NCI-H128 (cell line): Measurements from ENCODE around the gene PTGR2.
A peak's percentile ranks its signal among the peaks of the same experiment; 100 is the strongest.
"Not testable (repeated sequence)": the region's sequence is repeated elsewhere in the genome, so short reads cannot be mapped to it uniquely, and the experiment has no call there.

Experiments
- DNase-seq: peaks from one replicate; lab custom pipeline; 2025; ENCODE audit not compliant: unreplicated experiment; lab: John Stamatoyannopoulos, UW

Gene PTGR2

GRCh38 chr14:73851567-73852382, at the start of gene PTGR2:
Gene PTGR2 (plus strand): TSS chr14:73851831. CDS start chr14:73858863, 7,032 bp downstream.
- DNase-seq = peak; percentile 90

DNA sequence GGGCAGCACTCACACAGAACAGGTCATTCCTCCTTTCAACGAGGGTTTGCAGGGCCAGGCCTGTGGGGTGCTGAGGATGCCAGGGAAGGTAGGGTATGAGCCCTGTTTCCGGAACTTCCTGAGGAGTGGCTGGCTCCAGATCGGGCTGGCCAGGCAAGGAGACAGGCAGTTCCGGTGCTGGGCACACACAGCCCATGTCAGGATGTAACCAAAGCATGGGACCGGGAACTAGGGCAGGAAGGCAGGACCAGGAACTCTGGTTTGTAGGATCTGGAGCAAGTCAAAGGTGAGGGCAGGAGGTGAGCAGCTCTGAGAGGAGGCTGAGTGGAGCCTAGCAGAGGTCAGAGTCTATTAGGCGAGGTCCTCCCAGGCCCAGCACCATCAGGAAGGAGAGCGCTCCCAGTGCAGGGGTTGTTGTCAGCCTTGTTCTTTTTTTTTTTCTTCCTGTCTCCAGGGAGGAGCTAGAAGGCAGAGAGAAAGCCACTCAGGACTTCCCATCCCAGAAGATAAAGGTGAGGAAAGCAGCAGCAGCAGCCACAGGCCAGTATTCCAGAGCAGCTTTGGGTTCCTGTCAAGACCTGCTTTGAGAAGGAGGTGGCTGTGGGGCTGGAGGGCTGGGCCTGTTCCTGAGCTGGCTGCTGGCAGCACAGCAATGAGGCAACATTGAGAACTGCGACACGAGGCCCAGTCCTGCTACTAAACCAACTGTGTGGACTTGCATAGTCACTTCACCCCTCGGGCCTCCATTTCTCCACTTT, 49.0 kb upstream of the PTGR2 start:
- no peak for DNase-seq

- no peak for DNase-seq
Observed at GRCh38 chr14:73804636-73805035, 47.0 kb upstream of the PTGR2 start.

- DNase-seq = no peak
Observed at GRCh38 chr14:73807457-73807856, 44.2 kb upstream of the PTGR2 start.

GRCh38 chr14:73809391-73809790, 42.2 kb upstream of the PTGR2 start:
- DNase-seq = no peak

DNA sequence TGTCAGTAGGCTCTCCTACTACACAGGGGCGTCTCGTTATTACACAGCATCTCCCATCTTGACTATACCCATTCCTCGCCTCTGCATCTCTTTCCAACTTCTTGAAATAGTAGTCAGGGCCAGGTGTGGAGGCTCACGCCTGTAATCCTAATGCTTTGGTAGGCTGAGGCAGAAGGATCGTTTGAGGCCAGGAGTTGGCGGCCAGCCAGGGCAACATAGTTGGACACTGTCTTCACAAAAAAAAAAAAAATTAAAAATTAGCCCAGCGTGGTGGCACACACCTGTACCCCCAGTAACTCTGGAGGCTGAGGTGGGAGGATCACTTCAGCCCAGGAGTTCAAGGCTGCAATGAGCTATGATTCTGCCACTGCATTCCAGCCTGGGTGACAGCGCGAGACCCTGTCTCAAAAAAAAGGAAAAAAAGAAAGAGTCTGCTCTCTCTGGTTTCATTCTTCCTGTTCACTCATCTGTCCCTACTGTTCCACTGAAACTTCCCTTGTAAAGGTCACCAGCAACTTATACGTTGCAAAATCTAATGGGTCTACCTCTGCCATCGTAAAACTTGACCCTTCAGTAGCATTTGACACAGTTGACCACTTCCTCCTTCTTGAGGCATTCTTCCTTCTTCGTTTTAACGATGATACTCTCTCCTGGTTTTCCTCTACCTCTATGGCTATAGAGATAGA, 41.0 kb upstream of the PTGR2 start:
- DNase-seq = no peak

GRCh38 chr14:73811164-73811503, 40.5 kb upstream of the PTGR2 start:
- DNase-seq = no peak

DNA sequence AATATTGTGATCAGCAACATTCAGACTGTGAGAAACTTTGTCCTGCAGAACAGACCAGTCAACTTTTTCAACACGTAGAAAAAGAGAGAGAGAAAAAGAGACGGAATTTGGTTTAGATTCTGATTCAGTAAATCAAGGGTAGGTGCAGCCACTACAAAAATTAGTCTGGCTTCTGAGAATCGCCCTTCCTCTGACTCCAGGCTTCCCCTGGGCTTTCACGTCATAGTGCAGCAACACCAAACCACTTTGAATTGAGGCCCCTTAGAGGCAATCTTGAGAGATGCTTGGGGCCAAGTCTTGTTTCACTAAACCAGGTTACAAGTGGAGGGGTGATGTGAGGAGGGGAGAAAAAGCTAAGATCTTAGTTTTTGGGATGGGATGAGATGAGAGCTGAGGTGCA, 37.5 kb upstream of the PTGR2 start:
- no peak for DNase-seq

- no peak for DNase-seq
Observed at GRCh38 chr14:73815849-73816248, 35.8 kb upstream of the PTGR2 start.

GRCh38 chr14:73816393-73816816, 35.2 kb upstream of the PTGR2 start:
- DNase-seq = no peak

GRCh38 chr14:73817020-73817655, 34.5 kb upstream of the PTGR2 start:
- no peak for DNase-seq

DNA sequence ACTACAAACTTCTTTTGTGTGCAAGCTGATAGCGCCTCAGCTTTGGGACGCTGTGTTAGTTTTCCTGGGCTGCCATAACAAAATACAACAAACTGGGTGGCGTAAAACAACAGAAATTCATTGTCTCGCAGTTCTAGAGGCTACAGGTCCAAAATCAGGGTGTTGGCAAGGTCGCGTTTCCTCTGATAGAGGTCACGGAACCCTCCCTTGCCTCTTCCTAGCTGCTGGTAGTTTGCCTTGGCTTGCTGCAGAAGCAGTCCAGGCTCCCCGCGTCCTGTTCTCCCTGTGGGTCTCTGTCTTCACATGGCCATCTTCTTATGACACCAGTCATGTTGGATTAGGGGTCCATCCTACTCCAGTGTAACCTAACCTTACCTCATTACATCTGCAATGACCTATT, 32.8 kb upstream of the PTGR2 start:
- no peak for DNase-seq

DNA sequence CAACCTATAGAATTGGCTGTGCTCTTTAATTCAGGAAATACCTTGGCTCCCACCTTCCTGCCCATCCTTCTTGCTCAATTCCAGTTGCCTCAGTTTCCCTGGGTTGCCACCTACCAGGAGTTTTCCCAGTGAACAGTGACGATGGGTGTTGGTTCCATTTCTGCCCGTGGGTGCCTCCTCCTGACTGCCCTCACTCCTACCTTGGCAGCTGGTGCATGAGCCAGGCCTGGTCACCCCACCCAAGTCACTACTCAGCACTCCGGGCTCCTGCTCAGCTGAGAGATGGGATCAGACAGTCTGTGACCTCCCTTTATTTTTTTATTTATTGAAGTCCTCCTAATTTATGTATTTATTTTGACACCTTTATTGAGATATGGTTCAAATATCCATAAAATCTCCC, 31.0 kb upstream of the PTGR2 start:
- DNase-seq = no peak

DNA sequence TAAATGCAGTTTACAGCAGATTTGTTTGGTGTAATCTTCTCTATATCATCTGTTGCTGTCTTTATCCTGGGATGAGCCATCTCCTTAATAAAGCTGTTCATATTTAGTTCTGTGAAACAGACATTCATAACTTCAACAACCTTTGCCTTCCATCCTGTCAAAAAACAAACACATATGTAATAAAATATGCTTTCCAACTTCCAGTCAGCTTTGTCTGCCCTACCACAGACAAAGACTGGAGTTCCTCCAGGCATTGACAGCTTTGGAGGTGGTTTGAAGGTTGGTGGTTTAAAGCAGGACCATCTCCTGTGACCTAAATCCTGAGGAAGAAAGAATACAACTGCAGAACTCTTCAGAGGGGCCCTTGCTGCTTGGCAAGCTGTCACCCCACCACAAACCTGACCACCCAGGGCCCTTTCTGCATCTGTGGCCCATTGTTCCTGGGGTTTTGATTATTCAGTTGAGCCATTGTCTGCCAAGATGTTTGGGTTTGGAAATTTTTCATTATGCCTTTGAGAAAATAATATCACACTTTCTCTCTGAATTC, 28.2 kb upstream of the PTGR2 start:
- DNase-seq = no peak

- DNase-seq = no peak
Observed at GRCh38 chr14:73824127-73824526, 27.5 kb upstream of the PTGR2 start.

DNA sequence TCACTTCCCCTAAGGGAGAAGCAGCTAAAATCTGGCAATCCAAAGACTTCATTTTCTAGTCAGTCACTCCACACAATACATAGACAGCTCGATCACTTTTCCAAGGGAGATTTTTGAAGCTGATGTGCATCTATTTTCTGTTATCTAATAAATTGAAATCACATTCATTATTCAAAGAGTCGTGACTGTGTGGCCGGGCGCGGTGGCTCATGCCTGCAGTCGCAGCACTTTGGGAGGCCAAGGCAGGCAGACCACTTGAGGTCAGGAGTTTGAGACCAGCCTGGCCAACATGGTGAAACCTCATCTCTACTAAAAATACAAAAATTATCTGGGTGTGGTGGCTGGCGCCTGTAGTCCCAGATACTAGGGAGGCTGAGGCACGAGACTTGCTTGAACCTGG, 27.1 kb upstream of the PTGR2 start:
- no peak for DNase-seq

GRCh38 chr14:73825551-73826188, 26.0 kb upstream of the PTGR2 start:
- DNase-seq = peak; percentile 66

GRCh38 chr14:73827190-73827589, 24.4 kb upstream of the PTGR2 start:
- DNase-seq = not testable (repeated sequence)

GRCh38 chr14:73829071-73829470, 22.6 kb upstream of the PTGR2 start:
- DNase-seq = no peak
